PFSK-1 (cell line): ENCODE data around the gene SORBS2.

ENCODE experiments used
- POLR2AphosphoS5 ChIP-seq: IDR thresholded peaks from 2 replicates; pipeline ENCODE4 v1.6.1; 2012; ENCODE audit warnings: low read depth, mild to moderate bottlenecking, control low read depth, low read length, moderate library complexity
- TAF1 ChIP-seq: IDR thresholded peaks from 2 replicates; pipeline ENCODE4 v1.6.1; 2012; ENCODE audit warnings: low read length, control low read depth, borderline replicate concordance; ENCODE audit not compliant: insufficient read depth
- TF ChIP-seq, protein P1 (sequence below), 2 experiments: IDR thresholded peaks; 2 replicates each; pipeline versions ENCODE4 v1.6.1 to v1.8.0; 2011 to 2012; ENCODE audit warnings: low read depth in 2 of 2, low read length in 2 of 2, control low read depth in 1 of 2, inconsistent platforms in 1 of 2, mild to moderate bottlenecking in 1 of 2, moderate library complexity in 1 of 2; ENCODE audit not compliant: insufficient read depth in 1 of 2

DNA sequence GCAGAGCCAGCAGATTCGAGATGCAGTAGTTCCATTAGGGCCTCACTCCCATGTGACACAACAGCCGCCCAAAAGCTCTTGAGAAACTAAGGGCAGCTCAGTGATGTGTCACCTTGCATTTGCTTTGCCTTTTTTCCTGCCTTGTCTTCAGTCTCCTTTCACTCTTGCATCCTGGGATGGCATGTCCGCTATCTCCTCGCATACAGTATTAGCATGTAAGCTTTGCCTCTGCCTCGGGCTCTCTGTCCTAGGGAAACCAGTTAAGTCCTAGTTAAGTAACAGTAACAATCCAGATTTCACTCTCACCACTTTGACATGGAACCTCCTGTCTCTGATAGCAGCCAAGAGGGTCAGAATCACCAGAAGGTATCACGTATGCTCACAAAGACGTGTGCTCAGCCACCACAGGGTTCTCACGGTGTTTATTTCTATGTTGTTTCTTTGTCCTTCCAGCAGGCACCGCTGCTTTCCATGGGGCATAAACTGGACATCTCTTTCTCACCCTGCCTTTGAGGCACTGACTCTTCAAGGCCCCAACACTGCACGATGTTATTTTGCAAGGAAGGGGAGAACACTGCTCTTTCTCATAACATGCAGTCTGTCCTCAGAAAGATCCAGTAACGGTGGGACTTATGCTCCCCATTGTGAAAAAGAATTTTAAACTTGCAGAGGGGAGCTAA is 26.7 kb upstream of the SORBS2 start:
- TF ChIP-seq TAF1 (no peak), POLR2AphosphoS5 (no peak)
- TF ChIP-seq, protein P1, sequence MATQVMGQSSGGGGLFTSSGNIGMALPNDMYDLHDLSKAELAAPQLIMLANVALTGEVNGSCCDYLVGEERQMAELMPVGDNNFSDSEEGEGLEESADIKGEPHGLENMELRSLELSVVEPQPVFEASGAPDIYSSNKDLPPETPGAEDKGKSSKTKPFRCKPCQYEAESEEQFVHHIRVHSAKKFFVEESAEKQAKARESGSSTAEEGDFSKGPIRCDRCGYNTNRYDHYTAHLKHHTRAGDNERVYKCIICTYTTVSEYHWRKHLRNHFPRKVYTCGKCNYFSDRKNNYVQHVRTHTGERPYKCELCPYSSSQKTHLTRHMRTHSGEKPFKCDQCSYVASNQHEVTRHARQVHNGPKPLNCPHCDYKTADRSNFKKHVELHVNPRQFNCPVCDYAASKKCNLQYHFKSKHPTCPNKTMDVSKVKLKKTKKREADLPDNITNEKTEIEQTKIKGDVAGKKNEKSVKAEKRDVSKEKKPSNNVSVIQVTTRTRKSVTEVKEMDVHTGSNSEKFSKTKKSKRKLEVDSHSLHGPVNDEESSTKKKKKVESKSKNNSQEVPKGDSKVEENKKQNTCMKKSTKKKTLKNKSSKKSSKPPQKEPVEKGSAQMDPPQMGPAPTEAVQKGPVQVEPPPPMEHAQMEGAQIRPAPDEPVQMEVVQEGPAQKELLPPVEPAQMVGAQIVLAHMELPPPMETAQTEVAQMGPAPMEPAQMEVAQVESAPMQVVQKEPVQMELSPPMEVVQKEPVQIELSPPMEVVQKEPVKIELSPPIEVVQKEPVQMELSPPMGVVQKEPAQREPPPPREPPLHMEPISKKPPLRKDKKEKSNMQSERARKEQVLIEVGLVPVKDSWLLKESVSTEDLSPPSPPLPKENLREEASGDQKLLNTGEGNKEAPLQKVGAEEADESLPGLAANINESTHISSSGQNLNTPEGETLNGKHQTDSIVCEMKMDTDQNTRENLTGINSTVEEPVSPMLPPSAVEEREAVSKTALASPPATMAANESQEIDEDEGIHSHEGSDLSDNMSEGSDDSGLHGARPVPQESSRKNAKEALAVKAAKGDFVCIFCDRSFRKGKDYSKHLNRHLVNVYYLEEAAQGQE (IDR thresholded peaks at IDR 0.05; ENCODE audit: insufficient read depth in 1 of 2, low read depth in 2 of 2, low read length in 2 of 2) = no peak
